ENCODE data around the gene ARHGAP28. TPM values are rescaled to one million over a fixed set of nuclear protein-coding genes. Genes with fewer than 3 reads are reported as not detected.
"Not testable (repeated sequence)": the region's sequence is repeated elsewhere in the genome, so short reads cannot be mapped to it uniquely, and the experiment has no call there.

Gene ARHGAP28
- total RNA-seq, 1 donor from 2014 or later = 104 TPM

GRCh38 chr18:6830916-6831315, 101.4 kb downstream of the ARHGAP28 start:
- no peak overlapping the region for H3K27ac Mint-ChIP-seq
- H3K9me3 Mint-ChIP-seq = peaks cover 4% of the 10 kb centered on the region
- no peak overlapping the region for H3K4me3 Mint-ChIP-seq
- no peak for DNase-seq (ENCODE audit: extremely low spot score, unreplicated experiment)
- TF ChIP-seq, protein P1, sequence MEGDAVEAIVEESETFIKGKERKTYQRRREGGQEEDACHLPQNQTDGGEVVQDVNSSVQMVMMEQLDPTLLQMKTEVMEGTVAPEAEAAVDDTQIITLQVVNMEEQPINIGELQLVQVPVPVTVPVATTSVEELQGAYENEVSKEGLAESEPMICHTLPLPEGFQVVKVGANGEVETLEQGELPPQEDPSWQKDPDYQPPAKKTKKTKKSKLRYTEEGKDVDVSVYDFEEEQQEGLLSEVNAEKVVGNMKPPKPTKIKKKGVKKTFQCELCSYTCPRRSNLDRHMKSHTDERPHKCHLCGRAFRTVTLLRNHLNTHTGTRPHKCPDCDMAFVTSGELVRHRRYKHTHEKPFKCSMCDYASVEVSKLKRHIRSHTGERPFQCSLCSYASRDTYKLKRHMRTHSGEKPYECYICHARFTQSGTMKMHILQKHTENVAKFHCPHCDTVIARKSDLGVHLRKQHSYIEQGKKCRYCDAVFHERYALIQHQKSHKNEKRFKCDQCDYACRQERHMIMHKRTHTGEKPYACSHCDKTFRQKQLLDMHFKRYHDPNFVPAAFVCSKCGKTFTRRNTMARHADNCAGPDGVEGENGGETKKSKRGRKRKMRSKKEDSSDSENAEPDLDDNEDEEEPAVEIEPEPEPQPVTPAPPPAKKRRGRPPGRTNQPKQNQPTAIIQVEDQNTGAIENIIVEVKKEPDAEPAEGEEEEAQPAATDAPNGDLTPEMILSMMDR (conservative IDR thresholded peaks at IDR 0.05) = no peak
- no peaks in the 10 kb centered on the region for H3K4me1 Mint-ChIP-seq (ENCODE audit: unreplicated experiment)
- no peaks in the 10 kb centered on the region for H3K27me3 Mint-ChIP-seq
- peaks cover 50% of the 10 kb centered on the region for H3K36me3 Mint-ChIP-seq

GRCh38 chr18:6835345-6835744, 105.8 kb downstream of the ARHGAP28 start:
- TF ChIP-seq, protein P1 (conservative IDR thresholded peaks at IDR 0.05) = no peak
- Mint-ChIP-seq H3K9me3 (peaks cover 4% of the 10 kb centered on the region), H3K36me3 (peaks cover 46% of the 10 kb centered on the region), H3K27me3 (no peaks in the 10 kb centered on the region), H3K4me3 (no peak overlapping the region), H3K4me1 (ENCODE audit: unreplicated experiment) (no peaks in the 10 kb centered on the region), H3K27ac (no peak overlapping the region)
- DNase-seq (ENCODE audit: extremely low spot score, unreplicated experiment) = no peak

DNA sequence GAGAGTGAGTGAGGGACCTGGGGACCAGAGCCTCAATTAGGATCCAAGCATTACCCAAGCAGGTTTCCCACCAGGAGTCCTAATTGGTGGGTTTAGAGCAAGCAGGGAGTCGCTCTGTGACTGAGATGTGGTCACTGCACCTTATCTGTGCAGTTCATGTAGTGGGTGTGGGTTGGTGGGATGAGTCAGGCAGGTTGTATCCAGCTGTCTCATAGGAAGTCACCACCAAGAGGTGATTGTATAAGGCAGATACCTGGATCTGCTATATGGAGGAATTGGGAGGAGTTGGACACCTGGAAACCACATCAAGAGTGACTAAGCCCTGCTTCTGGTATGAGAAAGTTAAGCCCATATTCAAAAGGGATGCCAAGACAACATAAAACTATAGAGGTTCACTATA, 106.8 kb downstream of the ARHGAP28 start:
- peaks cover 45% of the 10 kb centered on the region for H3K36me3 Mint-ChIP-seq
- no peak for DNase-seq (ENCODE audit: extremely low spot score, unreplicated experiment)
- no peak overlapping the region for H3K27ac Mint-ChIP-seq
- no peaks in the 10 kb centered on the region for H3K4me1 Mint-ChIP-seq (ENCODE audit: unreplicated experiment)
- peaks cover 4% of the 10 kb centered on the region for H3K9me3 Mint-ChIP-seq
- TF ChIP-seq, protein P1 (conservative IDR thresholded peaks at IDR 0.05) = no peak
- H3K27me3 Mint-ChIP-seq = no peaks in the 10 kb centered on the region
- no peak overlapping the region for H3K4me3 Mint-ChIP-seq

DNA sequence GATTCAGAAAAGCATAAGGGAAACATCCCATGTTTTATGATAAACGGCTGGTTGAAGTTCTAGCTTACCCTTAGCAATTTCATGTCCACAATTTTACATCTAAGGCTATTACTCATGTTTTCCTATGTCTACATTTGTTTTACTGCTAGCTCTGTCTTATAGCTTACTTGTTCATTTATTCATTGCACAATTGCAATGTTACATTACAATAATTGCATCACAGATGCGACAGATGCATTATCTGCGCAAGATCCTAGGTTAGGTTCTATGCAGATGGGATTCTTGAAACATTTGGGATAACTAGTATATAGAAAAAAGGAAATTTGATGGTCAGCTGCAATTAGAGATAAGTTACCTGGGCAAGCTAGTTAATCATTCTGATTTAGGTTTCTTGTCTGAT, 108.4 kb downstream of the ARHGAP28 start:
- TF ChIP-seq, protein P1 (conservative IDR thresholded peaks at IDR 0.05) = no peak

GRCh38 chr18:6842081-6842480, 112.6 kb downstream of the ARHGAP28 start:
- peaks cover 4% of the 10 kb centered on the region for H3K4me1 Mint-ChIP-seq (ENCODE audit: unreplicated experiment)
- H3K4me3 Mint-ChIP-seq = no peak overlapping the region
- H3K9me3 Mint-ChIP-seq = no peaks in the 10 kb centered on the region
- H3K27me3 Mint-ChIP-seq = no peaks in the 10 kb centered on the region
- TF ChIP-seq, protein P1 (conservative IDR thresholded peaks at IDR 0.05) = no peak
- H3K27ac Mint-ChIP-seq = no peak overlapping the region
- DNase-seq (ENCODE audit: extremely low spot score, unreplicated experiment) = no peak
- peaks cover 37% of the 10 kb centered on the region for H3K36me3 Mint-ChIP-seq

More for the DNA sequence above, 108.4 kb downstream of the ARHGAP28 start:
- Mint-ChIP-seq H3K4me3 (no peak overlapping the region), H3K4me1 (ENCODE audit: unreplicated experiment) (peaks cover 4% of the 10 kb centered on the region), H3K36me3 (peaks cover 41% of the 10 kb centered on the region), H3K9me3 (peaks cover 4% of the 10 kb centered on the region), H3K27me3 (no peaks in the 10 kb centered on the region), H3K27ac (no peak overlapping the region)
- no peak for DNase-seq (ENCODE audit: extremely low spot score, unreplicated experiment)

GRCh38 chr18:6843308-6843707, 113.8 kb downstream of the ARHGAP28 start:
- Mint-ChIP-seq H3K9me3 (no peaks in the 10 kb centered on the region), H3K36me3 (peaks cover 35% of the 10 kb centered on the region), H3K27me3 (no peaks in the 10 kb centered on the region), H3K4me1 (ENCODE audit: unreplicated experiment) (peaks cover 4% of the 10 kb centered on the region), H3K27ac (no peak overlapping the region), H3K4me3 (no peak overlapping the region)
- DNase-seq (ENCODE audit: extremely low spot score, unreplicated experiment) = no peak
- TF ChIP-seq, protein P1 (conservative IDR thresholded peaks at IDR 0.05) = no peak

GRCh38 chr18:6845521-6845920, 116.0 kb downstream of the ARHGAP28 start:
- not testable (repeated sequence) for H3K27ac Mint-ChIP-seq; H3K4me1 Mint-ChIP-seq (ENCODE audit: unreplicated experiment); H3K27me3 Mint-ChIP-seq; H3K9me3 Mint-ChIP-seq; DNase-seq (ENCODE audit: extremely low spot score, unreplicated experiment); H3K4me3 Mint-ChIP-seq
- peaks cover 31% of the 10 kb centered on the region for H3K36me3 Mint-ChIP-seq
